Psoas muscle (tissue), 8 donors: ENCODE measurements around the gene CAPN1. TPM values are rescaled to one million over a fixed set of nuclear protein-coding genes. Genes with fewer than 3 reads are reported as not detected.
"Not testable (repeated sequence)": the region's sequence is repeated elsewhere in the genome, so short reads cannot be mapped to it uniquely, and the experiment has no call there.

ENCODE experiments used
- ATAC-seq, 4 donors: fragments of 200-7000 bp; cut with Tn5 transposase; one replicate each; pipeline ENCODE4 v1.9.1; 2020; ENCODE audit warnings: moderate library complexity in 3 of 4, mild to moderate bottlenecking in 2 of 4
- DNase-seq, 2 donors: peaks; one replicate each; pipeline ENCODE4 v3.0.0-alpha.2; 2020
- H3K27ac ChIP-seq: fragments of 200-600 bp; one replicate; pipeline ENCODE4 v1.8.0; 2022
- H3K27me3 ChIP-seq, 3 donors: fragments of 200-600 bp in 1 of 3; one replicate each; pipeline versions ENCODE4 v1.6.1 to v1.8.0; 2013 to 2022; ENCODE audit warnings: low read length in 2 of 3, mild to moderate bottlenecking in 2 of 3, moderate library complexity in 1 of 3; ENCODE audit not compliant: insufficient read depth in 3 of 3
- H3K36me3 ChIP-seq, 2 donors: fragments of 200-600 bp in 1 of 2; one replicate each; pipeline versions ENCODE4 v1.6.1 to v1.8.0; 2013 to 2022; ENCODE audit warnings: low read depth in 1 of 2, mild to moderate bottlenecking in 1 of 2, moderate library complexity in 1 of 2; ENCODE audit not compliant: insufficient read depth in 1 of 2
- H3K4me1 ChIP-seq: fragments of 200-600 bp; one replicate; pipeline ENCODE4 v1.8.0; 2022
- H3K4me3 ChIP-seq: fragments of 200-600 bp; one replicate; pipeline ENCODE4 v1.8.0; 2022; ENCODE audit warnings: mild to moderate bottlenecking
- H3K9me3 ChIP-seq: fragments of 200-600 bp; one replicate; pipeline ENCODE4 v1.8.0; 2022
- CTCF ChIP-seq: fragments of 200-600 bp; IDR thresholded peaks from one replicate; pipeline ENCODE4 v1.8.0; 2022; ENCODE audit warnings: antibody characterized with exemption
- WGBS, 3 donors: extraction: QIAGEN DNeasy Blood & Tissue Kit; methylation state at CpG; one replicate each; pipeline versions ENCODE4 v1.1.6 to v1.1.7; 2013; 5-methylcytosine and 5-hydroxymethylcytosine counted together
- intact Hi-C, 2 donors: fragments of 100-400 bp; cut with DNase I; formaldehyde crosslinking; loops; one replicate each; pipeline versions ENCODE4 v1.11.0 to v1.14.2; 2022
- polyA plus RNA-seq, 3 donors: library from polyadenylated mRNA; stranded (reverse); fragments of 200-250 nt; gene quantifications; one replicate each; pipeline ENCODE4 v1.2.3, GENCODE V29; 2013
- total RNA-seq, 4 donors: library from RNA; stranded (reverse); fragmentation: NEBNext Ultra II Directional in 2 of 4; extraction: Animal tissue kit (Norgen Biotek cat#: 25700) in 2 of 4; gene quantifications; one replicate each; pipeline versions ENCODE4 v1.2.1 to v1.2.4, GENCODE V29; 2021 to 2023
- donor health status: healthy with polysubstance abuse.
- donor health status: DM: no; HTN: no; CAD: no; lungs with moderate emphysema.
- donor health status: Bipolar disorder and iron deficiency.
- donor health status: healthy.
- donor health status: DM: yes; HTN: yes; CAD: no.
- donor health status: DM: no; HTN: no; CAD: no.
- donor health status: DM: no; HTN: no; CAD: no.
- donor health status: DM: yes; HTN: yes; CAD: no.

CAPN1 gene
- total and polyA plus RNA-seq, 7 donors, result 65.7 to 105 (median 83.2) TPM

GRCh38 chr11:65166893-65167292 lies 14.8 kb upstream of the CAPN1 start:
- intact Hi-C loops, result no loop called here
- H3K4me1 ChIP-seq, result no peaks in the 10 kb centered on the region
- ATAC-seq (no peak), DNase-seq (no peak)
- H3K36me3 ChIP-seq, result no peaks in the 10 kb centered on the region
- TF ChIP-seq CTCF, result no peak
- 90 to 94% (median 90%) methylated on average over 3 of the region's 3 CpGs for WGBS, 3 donors
- no peaks in the 10 kb centered on the region for H3K9me3 ChIP-seq
- H3K4me3 ChIP-seq, result no peak overlapping the region
- H3K27me3 ChIP-seq, result no peaks in the 10 kb centered on the region
- no peak overlapping the region for H3K27ac ChIP-seq

GRCh38 chr11:65167656-65168055 lies 14.1 kb upstream of the CAPN1 start:
- H3K9me3 ChIP-seq, result no peaks in the 10 kb centered on the region
- H3K4me1 ChIP-seq, result no peaks in the 10 kb centered on the region
- TF ChIP-seq CTCF, result no peak
- intact Hi-C loops, result no loop called here
- no peaks in the 10 kb centered on the region for H3K36me3 ChIP-seq
- H3K27ac ChIP-seq, result no peak overlapping the region
- no peaks in the 10 kb centered on the region for H3K27me3 ChIP-seq
- ATAC-seq, result no peak
- WGBS, 3 donors, result 87 to 93% (median 88%) methylated on average over 3 of the region's 3 CpGs
- H3K4me3 ChIP-seq, result no peak overlapping the region
- no peak for DNase-seq

- intact Hi-C loops, result no loop called here
- Histone ChIP-seq H3K27ac (no peak overlapping the region), H3K4me3 (no peak overlapping the region), H3K27me3 (peaks cover 0 to 1% (median 0%) of the 10 kb centered on the region in 3 donors), H3K9me3 (no peaks in the 10 kb centered on the region), H3K36me3 (no peaks in the 10 kb centered on the region), H3K4me1 (no peaks in the 10 kb centered on the region)
- ATAC-seq (no peak), DNase-seq (no peak)
- TF ChIP-seq CTCF, result no peak
- 68 to 71% (median 68%) methylated on average over 11 of the region's 11 CpGs for WGBS, 3 donors
These were observed 12.5 kb upstream of the CAPN1 start for GRCh38 chr11:65169164-65169641.

- no peak within 1 kb of the TSS for H3K27ac ChIP-seq
- no peaks in the 10 kb centered on the region for H3K4me1 ChIP-seq
- 87 to 89% (median 87%) methylated on average over 21 of the region's 21 CpGs for WGBS, 3 donors
- intact Hi-C loops, result no loop called here
- no peak within 1 kb of the TSS for H3K4me3 ChIP-seq
- no peak for TF ChIP-seq CTCF
- H3K9me3 ChIP-seq, result no peaks in the 10 kb centered on the region
- ATAC-seq (no peak), DNase-seq (no peak)
- peaks cover 0 to 1% (median 0%) of the 10 kb centered on the region in 3 donors for H3K27me3 ChIP-seq
- H3K36me3 ChIP-seq, result no peaks in the 10 kb centered on the region
These were observed 11.6 kb upstream of the CAPN1 start, which contains the start of gene SPDYC for GRCh38 chr11:65170058-65170534. Gene SPDYC (plus strand): TSS chr11:65170233. CDS start chr11:65171358, 1,125 bp downstream.

GRCh38 chr11:65172600-65172999 lies 9.1 kb upstream of the CAPN1 start:
- DNase-seq (no peak), ATAC-seq (peak in 1 of 4 donors; percentile 31)
- 77 to 87% (median 80%) methylated on average over 10 of the region's 10 CpGs for WGBS, 3 donors
- Histone ChIP-seq H3K9me3 (no peaks in the 10 kb centered on the region), H3K27me3 (peaks cover 0 to 1% (median 0%) of the 10 kb centered on the region in 3 donors), H3K27ac (no peak overlapping the region), H3K36me3 (no peaks in the 10 kb centered on the region), H3K4me1 (no peaks in the 10 kb centered on the region), H3K4me3 (no peak overlapping the region)
- intact Hi-C loops, result no loop called here
- no peak for TF ChIP-seq CTCF

GRCh38 chr11:65174571-65175010 lies 7.1 kb upstream of the CAPN1 start:
- H3K27ac ChIP-seq, H3K4me1 ChIP-seq, H3K36me3 ChIP-seq, intact Hi-C loops, H3K9me3 ChIP-seq, ATAC-seq, H3K27me3 ChIP-seq, H3K4me3 ChIP-seq, DNase-seq: not testable (repeated sequence)
- 52 to 61% (median 58%) methylated on average over 2 of the region's 2 CpGs for WGBS, 3 donors
